ENCODE measurements around the gene OMP.
A peak's percentile ranks its signal among the peaks of the same experiment; 100 is the strongest.

Gene OMP

GRCh38 chr11:77100166-77101042 is 2.2 kb upstream of the OMP start:
- Histone ChIP-seq H3K4me3 (ENCODE audit: low read length, poor library complexity, severe bottlenecking) (no peak overlapping the region), H3K27me3 (ENCODE audit: insufficient read depth, low read length, poor library complexity, severe bottlenecking) (no peaks in the 10 kb centered on the region), H3K9me3 (ENCODE audit: insufficient read depth, low read depth, low read length) (no peaks in the 10 kb centered on the region), H3K36me3 (ENCODE audit: insufficient read depth, low read length) (no peaks in the 10 kb centered on the region), H3F3A (ENCODE audit: low read depth) (no peaks in the 10 kb centered on the region), H2AFZ (ENCODE audit: low read length) (no peak overlapping the region), H3K9me2 (replicated peaks; ENCODE audit: low read depth, low read length) (no peaks in the 10 kb centered on the region), H3K79me2 (ENCODE audit: insufficient read depth, low read length) (no peaks in the 10 kb centered on the region), H4K20me1 (ENCODE audit: insufficient read depth, low read length, poor library complexity, severe bottlenecking) (no peaks in the 10 kb centered on the region), H3K4me1 (ENCODE audit: insufficient read depth, low read length, poor library complexity, severe bottlenecking) (no peaks in the 10 kb centered on the region), H3K9ac (ENCODE audit: low read depth, low read length, poor library complexity, severe bottlenecking) (no peak overlapping the region), H3K4me2 (ENCODE audit: low read depth, low read length, poor library complexity, severe bottlenecking) (no peak overlapping the region)
- TF ChIP-seq EZH2phosphoT487 (IDR thresholded peaks at IDR 0.05; ENCODE audit: borderline replicate concordance), result no peak
- no peak for TF ChIP-seq CTCF (conservative IDR thresholded peaks at IDR 0.05; ENCODE audit: low read length)

- no peak overlapping the region for H3K9ac ChIP-seq (ENCODE audit: low read depth, low read length, poor library complexity, severe bottlenecking)
- H3K27me3 ChIP-seq (ENCODE audit: insufficient read depth, low read length, poor library complexity, severe bottlenecking), result no peaks in the 10 kb centered on the region
- no peak overlapping the region for H3K4me3 ChIP-seq (ENCODE audit: low read length, poor library complexity, severe bottlenecking)
- H4K20me1 ChIP-seq (ENCODE audit: insufficient read depth, low read length, poor library complexity, severe bottlenecking), result no peaks in the 10 kb centered on the region
- no peaks in the 10 kb centered on the region for H3K9me2 ChIP-seq (replicated peaks; ENCODE audit: low read depth, low read length)
- TF ChIP-seq CTCF (conservative IDR thresholded peaks at IDR 0.05; ENCODE audit: low read length), result peak; percentile 80
- TF ChIP-seq EZH2phosphoT487 (IDR thresholded peaks at IDR 0.05; ENCODE audit: borderline replicate concordance), result no peak
- H3K4me2 ChIP-seq (ENCODE audit: low read depth, low read length, poor library complexity, severe bottlenecking), result no peak overlapping the region
- H3K4me1 ChIP-seq (ENCODE audit: insufficient read depth, low read length, poor library complexity, severe bottlenecking), result no peaks in the 10 kb centered on the region
- no peaks in the 10 kb centered on the region for H3K36me3 ChIP-seq (ENCODE audit: insufficient read depth, low read length)
- H3F3A ChIP-seq (ENCODE audit: low read depth), result no peaks in the 10 kb centered on the region
- no peak overlapping the region for H2AFZ ChIP-seq (ENCODE audit: low read length)
- H3K79me2 ChIP-seq (ENCODE audit: insufficient read depth, low read length), result no peaks in the 10 kb centered on the region
- H3K9me3 ChIP-seq (ENCODE audit: insufficient read depth, low read depth, low read length), result no peaks in the 10 kb centered on the region
These were observed 1.6 kb upstream of the OMP start for GRCh38 chr11:77101043-77101537.

- Histone ChIP-seq H2AFZ (ENCODE audit: low read length) (no peak overlapping the region), H4K20me1 (ENCODE audit: insufficient read depth, low read length, poor library complexity, severe bottlenecking) (no peaks in the 10 kb centered on the region), H3K79me2 (ENCODE audit: insufficient read depth, low read length) (no peaks in the 10 kb centered on the region), H3K4me2 (ENCODE audit: low read depth, low read length, poor library complexity, severe bottlenecking) (no peak overlapping the region), H3K9me3 (ENCODE audit: insufficient read depth, low read depth, low read length) (no peaks in the 10 kb centered on the region), H3K9ac (ENCODE audit: low read depth, low read length, poor library complexity, severe bottlenecking) (no peak overlapping the region), H3K4me1 (ENCODE audit: insufficient read depth, low read length, poor library complexity, severe bottlenecking) (no peaks in the 10 kb centered on the region), H3F3A (ENCODE audit: low read depth) (no peaks in the 10 kb centered on the region), H3K4me3 (ENCODE audit: low read length, poor library complexity, severe bottlenecking) (no peak overlapping the region), H3K27me3 (ENCODE audit: insufficient read depth, low read length, poor library complexity, severe bottlenecking) (no peaks in the 10 kb centered on the region), H3K9me2 (replicated peaks; ENCODE audit: low read depth, low read length) (no peaks in the 10 kb centered on the region), H3K36me3 (ENCODE audit: insufficient read depth, low read length) (no peaks in the 10 kb centered on the region)
- TF ChIP-seq CTCF (conservative IDR thresholded peaks at IDR 0.05; ENCODE audit: low read length) (no peak), EZH2phosphoT487 (IDR thresholded peaks at IDR 0.05; ENCODE audit: borderline replicate concordance) (no peak)
These were observed 679 bp downstream of the OMP start for GRCh38 chr11:77103319-77103718.
